ENCODE results near the gene SEMA5A.

The SEMA5A gene

GRCh38 chr5:9090381-9091026 lies 455.4 kb downstream of the SEMA5A start:
- H3K36me3 ChIP-seq: no peaks in the 10 kb centered on the region
- no peaks in the 10 kb centered on the region for H3K4me1 ChIP-seq
- no peak for TF ChIP-seq CTCF (IDR thresholded peaks at IDR 0.05; ENCODE audit: low read depth, low read length)
- no peak overlapping the region for H3K4me3 ChIP-seq (ENCODE audit: low read depth, low read length)
- H3K9me3 ChIP-seq: no peaks in the 10 kb centered on the region; the same call in 1 of the 2 replicates
- DNase-seq: no peak
- no peaks in the 10 kb centered on the region for H3K27me3 ChIP-seq

GRCh38 chr5:9089893-9090292 lies 456.0 kb downstream of the SEMA5A start:
- Histone ChIP-seq H3K36me3 (no peaks in the 10 kb centered on the region), H3K4me3 (ENCODE audit: low read depth, low read length) (no peak overlapping the region), H3K27me3 (no peaks in the 10 kb centered on the region), H3K4me1 (no peaks in the 10 kb centered on the region), H3K9me3 (no peaks in the 10 kb centered on the region; the same call in 1 of the 2 replicates)
- no peak for DNase-seq
- TF ChIP-seq CTCF (IDR thresholded peaks at IDR 0.05; ENCODE audit: low read depth, low read length): no peak

GRCh38 chr5:9082996-9083395 lies 462.9 kb downstream of the SEMA5A start:
- Histone ChIP-seq H3K4me3 (ENCODE audit: low read depth, low read length) (no peak overlapping the region), H3K36me3 (no peaks in the 10 kb centered on the region), H3K4me1 (no peaks in the 10 kb centered on the region), H3K9me3 (no peaks in the 10 kb centered on the region), H3K27me3 (no peaks in the 10 kb centered on the region)
- no peak for DNase-seq
- TF ChIP-seq CTCF (IDR thresholded peaks at IDR 0.05; ENCODE audit: low read depth, low read length): no peak

- no peak for TF ChIP-seq CTCF (IDR thresholded peaks at IDR 0.05; ENCODE audit: low read depth, low read length)
- no peaks in the 10 kb centered on the region for H3K27me3 ChIP-seq
- no peaks in the 10 kb centered on the region for H3K36me3 ChIP-seq
- DNase-seq: no peak
- no peaks in the 10 kb centered on the region for H3K4me1 ChIP-seq
- no peaks in the 10 kb centered on the region for H3K9me3 ChIP-seq
- no peak overlapping the region for H3K4me3 ChIP-seq (ENCODE audit: low read depth, low read length)
These were observed 473.2 kb downstream of the SEMA5A start for GRCh38 chr5:9072701-9073100.

GRCh38 chr5:9071524-9071923 lies 474.4 kb downstream of the SEMA5A start:
- Histone ChIP-seq H3K9me3 (no peaks in the 10 kb centered on the region), H3K4me1 (no peaks in the 10 kb centered on the region), H3K27me3 (no peaks in the 10 kb centered on the region), H3K4me3 (ENCODE audit: low read depth, low read length) (no peak overlapping the region), H3K36me3 (no peaks in the 10 kb centered on the region)
- DNase-seq: no peak
- TF ChIP-seq CTCF (IDR thresholded peaks at IDR 0.05; ENCODE audit: low read depth, low read length): no peak

- DNase-seq: no peak
- no peak overlapping the region for H3K4me3 ChIP-seq (ENCODE audit: low read depth, low read length)
- no peaks in the 10 kb centered on the region for H3K9me3 ChIP-seq
- no peaks in the 10 kb centered on the region for H3K36me3 ChIP-seq
- no peak for TF ChIP-seq CTCF (IDR thresholded peaks at IDR 0.05; ENCODE audit: low read depth, low read length)
- no peaks in the 10 kb centered on the region for H3K4me1 ChIP-seq
- no peaks in the 10 kb centered on the region for H3K27me3 ChIP-seq
These were observed 474.8 kb downstream of the SEMA5A start for GRCh38 chr5:9071074-9071473.
